Measurements from ENCODE around the gene OSBP2.

DNA sequence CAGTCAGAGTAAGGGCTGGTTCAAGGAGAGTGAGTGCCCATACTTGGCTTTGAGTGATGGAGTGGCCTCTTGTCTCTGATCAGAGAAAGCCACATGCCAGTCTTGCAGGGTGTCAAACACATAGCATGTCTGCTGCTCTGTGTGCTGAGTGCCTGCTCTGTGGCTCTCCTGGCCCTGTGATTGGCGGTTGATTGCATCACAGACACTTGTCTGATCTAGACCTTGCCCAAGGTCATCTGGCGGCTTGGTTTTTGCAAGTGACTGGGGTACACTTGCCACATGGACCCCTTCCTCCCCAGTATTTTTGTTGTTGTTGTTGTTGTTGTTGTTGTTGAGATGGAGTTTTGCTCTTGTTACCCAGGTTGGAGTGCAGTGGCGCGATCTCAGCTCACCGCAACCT lies 10.3 kb downstream of the OSBP2 start:
- TF ChIP-seq ETV6 (conservative IDR thresholded peaks at IDR 0.05 in 1 of 2, IDR thresholded peaks at IDR 0.05 in 1 of 2; ENCODE audit: borderline replicate concordance in 1 of 2, low read depth in 1 of 2) (no peak), EZH2 (IDR thresholded peaks at IDR 0.05; ENCODE audit: borderline replicate concordance, control insufficient read depth, low read depth, low read length) (no peak), YY1 (IDR thresholded peaks at IDR 0.05; ENCODE audit: low read depth, low read length) (no peak), CTCF (IDR thresholded peaks at IDR 0.05 in 2 of 3, conservative IDR thresholded peaks at IDR 0.05 in 1 of 3; ENCODE audit: control insufficient read depth in 2 of 3, extremely low read depth in 1 of 3, insufficient read depth in 1 of 3, low read depth in 3 of 3, low read length in 3 of 3) (no peak), CHD2 (IDR thresholded peaks at IDR 0.05; ENCODE audit: borderline replicate concordance, low read depth, low read length) (no peak), ASH2L (IDR thresholded peaks at IDR 0.05; ENCODE audit: borderline replicate concordance, low read depth) (no peak), SMARCA5 (IDR thresholded peaks at IDR 0.05) (no peak), BMI1 (IDR thresholded peaks at IDR 0.05; ENCODE audit: borderline replicate concordance) (no peak), ZBTB11 (CRISPR knock-in tag; IDR thresholded peaks at IDR 0.05) (no peak), RCOR1 (conservative IDR thresholded peaks at IDR 0.05; ENCODE audit: low read depth, low read length) (no peak), SREBF2 (IDR thresholded peaks at IDR 0.05; ENCODE audit: low read length) (no peak), ZNF207 (IDR thresholded peaks at IDR 0.05; ENCODE audit: borderline replicate concordance) (no peak)
- TF ChIP-seq, protein P1, sequence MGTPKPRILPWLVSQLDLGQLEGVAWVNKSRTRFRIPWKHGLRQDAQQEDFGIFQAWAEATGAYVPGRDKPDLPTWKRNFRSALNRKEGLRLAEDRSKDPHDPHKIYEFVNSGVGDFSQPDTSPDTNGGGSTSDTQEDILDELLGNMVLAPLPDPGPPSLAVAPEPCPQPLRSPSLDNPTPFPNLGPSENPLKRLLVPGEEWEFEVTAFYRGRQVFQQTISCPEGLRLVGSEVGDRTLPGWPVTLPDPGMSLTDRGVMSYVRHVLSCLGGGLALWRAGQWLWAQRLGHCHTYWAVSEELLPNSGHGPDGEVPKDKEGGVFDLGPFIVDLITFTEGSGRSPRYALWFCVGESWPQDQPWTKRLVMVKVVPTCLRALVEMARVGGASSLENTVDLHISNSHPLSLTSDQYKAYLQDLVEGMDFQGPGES (IDR thresholded peaks at IDR 0.05): no peak
- TF ChIP-seq, protein P2, sequence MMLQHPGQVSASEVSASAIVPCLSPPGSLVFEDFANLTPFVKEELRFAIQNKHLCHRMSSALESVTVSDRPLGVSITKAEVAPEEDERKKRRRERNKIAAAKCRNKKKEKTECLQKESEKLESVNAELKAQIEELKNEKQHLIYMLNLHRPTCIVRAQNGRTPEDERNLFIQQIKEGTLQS (IDR thresholded peaks at IDR 0.05; ENCODE audit: borderline replicate concordance, extremely low read depth, low read depth, low read length): no peak
